Left ventricle myocardium inferior (tissue), 1 donor: ENCODE measurements around the gene RNF125. TPM values are rescaled to one million over a fixed set of nuclear protein-coding genes. Genes with fewer than 3 reads are reported as not detected.

ENCODE experiments used
- DNase-seq: peaks from one replicate; pipeline ENCODE4 v3.0.0-alpha.2; 2020
- H3K27ac ChIP-seq: fragments of 200-600 bp; replicated peaks from 2 replicates; pipeline ENCODE4 v1.8.0; 2021
- H3K27me3 ChIP-seq: fragments of 200-600 bp; 2 replicates; pipeline ENCODE4 v1.8.0; 2021; ENCODE audit warnings: low read depth
- H3K36me3 ChIP-seq: fragments of 200-600 bp; 2 replicates; pipeline ENCODE4 v1.8.0; 2021
- H3K4me1 ChIP-seq: fragments of 200-600 bp; 2 replicates; pipeline ENCODE4 v1.8.0; 2021
- H3K4me3 ChIP-seq: fragments of 200-600 bp; 2 replicates; pipeline ENCODE4 v1.8.0; 2021; ENCODE audit warnings: mild to moderate bottlenecking, moderate library complexity
- H3K9me3 ChIP-seq: fragments of 200-600 bp; replicated peaks from 2 replicates; pipeline ENCODE4 v1.8.0; 2021
- CTCF ChIP-seq: fragments of 200-600 bp; IDR thresholded peaks from 2 replicates; pipeline ENCODE4 v1.8.0; 2021; ENCODE audit warnings: antibody characterized with exemption, mild to moderate bottlenecking, borderline replicate concordance
- intact Hi-C: fragments of 100-400 bp; cut with micrococcal nuclease; formaldehyde crosslinking; loops from one replicate; pipeline ENCODE4 v1.11.0; 2022
- total RNA-seq: library from RNA; stranded (reverse); fragmentation: NEBNext Ultra II Directional; extraction: Animal tissue kit (Norgen Biotek cat#: 25700); gene quantifications from one replicate; pipeline ENCODE4 v1.2.1, GENCODE V29; 2021
- donor health status: DM: no; HTN: yes; CAD: no; lungs with severe emphysema.

Gene RNF125
- total RNA-seq, 1 donor from 2014 or later, result 3.5 TPM

DNA sequence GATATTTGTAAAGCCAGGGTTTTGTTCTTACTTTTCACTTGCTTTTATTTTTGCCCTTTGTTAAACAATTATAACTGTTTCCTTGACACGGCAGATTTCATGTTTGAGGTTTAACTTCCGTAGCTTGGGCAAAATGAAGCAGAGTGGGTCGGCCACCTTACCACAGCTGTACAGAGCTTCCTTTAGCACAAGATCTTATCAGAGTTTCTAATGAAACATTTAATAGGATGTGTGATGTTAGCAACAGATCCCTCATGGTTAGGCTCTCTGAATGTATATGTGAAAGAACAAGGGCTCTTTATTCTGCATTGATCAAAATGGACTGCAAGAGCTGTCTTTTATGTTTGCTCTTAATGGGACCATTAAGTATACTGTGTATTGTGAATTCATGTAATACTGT lies 22.3 kb downstream of the RNF125 start:
- no peak for TF ChIP-seq CTCF
- intact Hi-C loops, result no loop called here
- no peak overlapping the region for H3K27ac ChIP-seq
- no peak for DNase-seq
- no peaks in the 10 kb centered on the region for H3K9me3 ChIP-seq
- peaks cover 16% of the 10 kb centered on the region for H3K36me3 ChIP-seq
- H3K4me3 ChIP-seq, result no peak overlapping the region
- H3K27me3 ChIP-seq, result no peaks in the 10 kb centered on the region
- H3K4me1 ChIP-seq, result no peaks in the 10 kb centered on the region

DNA sequence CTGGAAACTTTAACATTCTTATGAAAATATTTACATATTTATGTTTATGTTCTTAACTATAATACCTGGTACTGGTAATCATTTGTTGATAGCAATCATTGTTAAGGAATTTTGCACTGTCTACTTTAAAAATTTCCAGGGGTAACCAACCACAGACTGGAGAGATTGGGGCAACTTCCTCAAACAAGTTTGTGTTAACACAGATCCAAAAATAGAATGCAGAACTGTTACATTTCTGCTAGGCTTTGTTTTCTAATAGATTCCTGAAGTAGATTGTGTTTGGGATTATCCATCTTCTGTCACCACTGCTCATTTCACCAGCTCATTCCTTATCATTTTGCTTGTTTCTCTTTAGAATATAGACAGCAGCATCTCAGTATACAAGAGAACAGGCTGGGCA lies 23.7 kb downstream of the RNF125 start:
- Histone ChIP-seq H3K27ac (no peak overlapping the region), H3K27me3 (no peaks in the 10 kb centered on the region), H3K4me1 (no peaks in the 10 kb centered on the region), H3K36me3 (peaks cover 11% of the 10 kb centered on the region), H3K4me3 (no peak overlapping the region), H3K9me3 (no peaks in the 10 kb centered on the region)
- no peak for TF ChIP-seq CTCF
- DNase-seq, result no peak
- intact Hi-C loops, result no loop called here

DNA sequence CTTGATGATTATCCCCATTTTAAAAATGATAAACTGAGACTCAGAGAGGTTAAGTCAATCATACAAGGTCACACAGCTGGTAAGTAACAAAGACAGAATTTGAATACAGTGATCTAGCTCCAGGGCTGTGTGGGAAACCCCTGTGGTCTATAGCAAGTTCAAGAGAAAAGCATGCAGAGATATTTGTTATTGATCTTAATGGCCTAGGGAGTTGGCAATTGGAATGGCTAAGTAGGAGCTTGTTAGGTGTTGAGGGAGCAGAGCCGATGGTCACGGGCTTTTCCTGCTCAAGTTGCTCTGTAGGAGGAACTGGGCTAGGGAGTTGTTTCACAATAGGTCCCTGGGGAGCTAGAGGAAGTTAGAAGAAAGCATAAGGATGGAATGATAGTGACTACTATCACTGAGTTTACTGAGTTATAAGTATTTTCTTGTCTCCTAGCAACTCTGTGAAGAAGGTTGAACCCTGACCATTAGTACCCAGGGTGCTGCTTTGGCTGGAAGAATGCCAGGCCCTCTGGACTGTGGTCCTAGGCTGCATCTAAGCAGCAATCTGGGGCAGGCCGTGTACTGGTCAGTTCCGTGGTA lies 30.0 kb downstream of the RNF125 start:
- H3K36me3 ChIP-seq, result peaks cover 6% of the 10 kb centered on the region
- peaks cover 23% of the 10 kb centered on the region for H3K4me1 ChIP-seq
- H3K9me3 ChIP-seq, result no peaks in the 10 kb centered on the region
- intact Hi-C loops, result no loop called here
- no peak overlapping the region for H3K4me3 ChIP-seq
- DNase-seq, result peak; percentile 27
- TF ChIP-seq CTCF, result no peak
- no peaks in the 10 kb centered on the region for H3K27me3 ChIP-seq
- peak overlapping the region; percentile 66 for H3K27ac ChIP-seq

DNA sequence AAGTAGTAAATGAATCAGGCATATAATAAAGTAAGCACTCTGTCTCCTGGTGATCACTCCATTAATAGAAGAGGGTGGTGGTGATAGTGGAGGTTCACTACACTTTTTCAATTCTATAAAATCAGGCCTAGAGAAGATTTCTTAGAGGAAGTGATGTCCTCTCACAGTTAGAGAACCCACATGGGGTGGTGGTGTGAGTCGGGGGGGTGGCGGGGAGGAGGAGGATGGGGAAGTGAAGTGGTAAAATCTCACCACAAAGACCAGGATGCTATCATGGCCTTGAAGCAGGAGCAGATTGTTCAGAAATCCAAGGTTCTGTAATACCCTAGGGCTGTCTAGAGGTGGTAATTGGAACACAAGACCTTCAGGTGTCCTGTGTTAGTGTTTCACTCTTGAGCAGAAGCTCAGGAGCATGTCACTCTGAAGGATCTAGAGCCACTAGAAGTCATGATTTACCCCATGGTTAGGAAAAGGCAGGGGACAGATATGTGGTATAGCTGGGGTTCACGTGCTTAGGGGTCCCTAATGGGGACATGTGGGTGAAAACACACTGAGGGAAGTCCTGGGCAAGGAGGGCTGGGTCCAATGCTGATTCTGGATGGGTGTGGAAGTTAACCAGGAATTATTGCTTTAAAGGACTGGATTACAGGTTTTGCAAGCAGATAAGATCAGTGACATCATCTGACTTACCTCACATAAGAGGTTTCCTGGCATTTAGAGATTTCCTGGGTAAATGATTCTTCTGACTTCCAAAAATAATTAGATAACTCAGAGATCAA lies 31.0 kb downstream of the RNF125 start:
- peaks cover 23% of the 10 kb centered on the region for H3K4me1 ChIP-seq
- peak; percentile 53 for DNase-seq
- peaks cover 6% of the 10 kb centered on the region for H3K36me3 ChIP-seq
- no peaks in the 10 kb centered on the region for H3K27me3 ChIP-seq
- peak overlapping the region; percentile 66 for H3K27ac ChIP-seq
- intact Hi-C loops, result no loop called here
- no peaks in the 10 kb centered on the region for H3K9me3 ChIP-seq
- no peak for TF ChIP-seq CTCF
- H3K4me3 ChIP-seq, result no peak overlapping the region

GRCh38 chr18:32056613-32057358 lies 38.2 kb downstream of the RNF125 start:
- no peak for TF ChIP-seq CTCF
- Histone ChIP-seq H3K4me3 (no peak overlapping the region), H3K4me1 (no peaks in the 10 kb centered on the region), H3K36me3 (no peaks in the 10 kb centered on the region), H3K9me3 (no peaks in the 10 kb centered on the region), H3K27me3 (no peaks in the 10 kb centered on the region), H3K27ac (no peak overlapping the region)
- intact Hi-C loops, result no loop called here
- no peak for DNase-seq
